Stimulated activated CD4-positive, alpha-beta T cell treated with anti-CD3 and anti-CD28 coated beads, Interleukin-1b, Interleukin-23, amount 100 ng/mL, for 48 hours (primary cell): ENCODE results near the gene ARFGAP1.
"Not testable (repeated sequence)": the region's sequence is repeated elsewhere in the genome, so short reads cannot be mapped to it uniquely, and the experiment has no call there.

Source experiments
- DNase-seq: peaks from one replicate; pipeline ENCODE4 v3.0.0-alpha.2; 2020

ARFGAP1 gene

DNA sequence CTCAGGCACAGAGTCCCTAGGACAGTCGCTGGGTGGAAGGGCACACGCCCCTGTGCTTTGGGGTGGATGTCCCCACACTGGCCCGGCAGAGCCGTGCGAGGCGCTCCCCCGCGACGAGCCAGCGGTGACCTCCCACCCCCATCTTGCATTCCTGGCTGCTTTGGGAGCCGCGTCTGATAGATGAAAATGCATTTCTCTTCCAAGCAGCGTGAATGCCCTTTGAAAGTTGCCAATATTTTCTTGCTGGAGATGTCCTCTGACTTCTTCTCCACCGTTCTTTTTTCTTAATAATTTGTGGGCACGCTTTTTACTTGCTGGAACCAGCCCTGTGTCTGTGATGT, 50.3 kb downstream of the ARFGAP1 start:
- no peak for DNase-seq

DNA sequence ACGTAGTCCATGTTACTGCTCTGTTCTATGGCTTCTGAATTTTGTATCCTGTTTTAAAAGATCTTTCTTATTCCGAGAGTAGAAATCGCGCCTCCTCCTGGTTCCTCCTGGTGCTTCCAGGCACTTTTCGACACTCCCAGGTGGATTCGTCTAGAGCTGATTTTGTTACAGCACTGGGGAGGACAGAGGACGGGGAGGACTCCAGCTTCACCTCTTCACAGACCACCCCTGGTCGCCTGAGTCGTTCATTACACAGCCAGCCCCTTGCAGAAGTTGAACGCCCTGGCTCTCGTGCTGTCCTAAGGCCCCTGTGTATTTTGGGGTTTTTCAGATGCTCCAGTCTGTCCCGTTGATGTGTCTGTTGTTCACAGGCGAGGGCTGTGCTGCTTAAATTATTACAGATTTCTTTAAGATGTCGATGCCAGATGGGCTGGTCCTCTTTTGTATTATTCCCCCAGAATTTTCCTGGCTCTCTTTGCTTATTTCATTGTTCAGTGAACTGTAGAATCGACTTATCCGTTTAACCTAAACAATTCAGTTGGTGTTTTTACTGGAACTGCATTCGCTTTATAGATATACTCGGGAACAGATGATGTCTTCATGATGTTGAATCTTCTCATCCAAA, 50.9 kb downstream of the ARFGAP1 start:
- DNase-seq = no peak

GRCh38 chr20:63325021-63325471, 52.4 kb downstream of the ARFGAP1 start:
- DNase-seq = no peak

DNA sequence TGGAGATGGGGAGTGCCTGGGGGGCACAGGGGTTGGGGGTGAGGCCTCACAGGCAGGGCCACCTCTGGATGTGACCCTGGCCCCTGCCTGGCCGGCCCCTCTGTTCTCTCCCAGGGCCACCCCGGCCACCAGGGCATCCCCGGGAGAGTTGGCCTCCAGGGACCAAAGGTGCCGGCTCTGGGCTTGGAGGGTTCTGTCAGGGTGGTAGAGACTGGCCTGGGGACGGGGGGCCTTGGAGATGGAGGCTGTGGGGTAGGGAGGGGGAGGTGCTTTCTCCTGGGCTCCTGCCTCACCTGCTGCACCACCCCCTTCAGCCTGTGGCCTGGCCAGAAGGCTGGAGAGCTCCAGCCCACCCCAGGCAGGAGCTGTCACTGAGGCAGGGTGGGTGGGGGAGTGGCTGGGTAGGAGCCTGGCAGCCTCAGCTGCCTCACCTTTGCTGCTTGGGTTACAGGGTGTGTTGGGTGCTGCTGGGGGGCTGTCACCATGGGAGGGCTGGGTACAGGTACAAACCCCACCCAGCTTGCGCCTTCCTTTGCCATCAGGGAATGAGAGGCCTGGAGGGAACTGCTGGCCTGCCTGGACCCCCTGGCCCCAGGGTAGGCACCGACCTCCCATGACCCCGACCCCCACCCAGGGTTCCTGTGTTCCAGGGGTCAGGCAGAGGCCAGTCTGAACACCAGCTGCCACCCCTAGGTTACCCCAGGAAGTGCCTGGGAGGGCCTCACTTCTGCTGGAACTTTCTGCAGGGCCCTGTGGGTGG, 53.1 kb downstream of the ARFGAP1 start:
- no peak for DNase-seq

GRCh38 chr20:63326314-63327230, 54.0 kb downstream of the ARFGAP1 start:
- no peak for DNase-seq

DNA sequence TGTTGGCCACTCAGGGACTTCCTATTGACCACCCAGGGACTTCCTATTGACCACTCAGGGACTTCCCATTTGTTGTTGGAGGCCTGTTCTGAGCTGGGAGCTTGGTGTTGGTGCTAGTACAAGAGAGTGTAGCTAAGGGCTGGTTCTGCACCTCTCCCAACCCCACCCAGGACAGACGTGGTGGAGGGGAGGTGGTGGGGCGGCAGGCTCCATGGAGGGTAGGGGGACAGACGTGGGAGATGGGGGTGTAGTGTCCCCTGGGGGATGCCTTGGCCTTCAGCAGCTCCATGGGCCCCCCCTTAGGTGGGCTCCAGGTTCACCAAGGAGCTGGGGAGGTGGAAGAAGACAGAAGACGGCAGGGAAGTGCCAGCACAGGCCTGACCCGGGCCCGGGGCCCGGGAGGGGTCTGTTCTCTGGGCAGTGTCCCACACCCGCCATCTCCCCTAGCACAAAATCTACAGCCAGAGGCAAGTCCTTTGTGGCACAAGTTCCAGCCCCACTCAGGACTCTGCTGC, 54.7 kb downstream of the ARFGAP1 start:
- DNase-seq = no peak

DNA sequence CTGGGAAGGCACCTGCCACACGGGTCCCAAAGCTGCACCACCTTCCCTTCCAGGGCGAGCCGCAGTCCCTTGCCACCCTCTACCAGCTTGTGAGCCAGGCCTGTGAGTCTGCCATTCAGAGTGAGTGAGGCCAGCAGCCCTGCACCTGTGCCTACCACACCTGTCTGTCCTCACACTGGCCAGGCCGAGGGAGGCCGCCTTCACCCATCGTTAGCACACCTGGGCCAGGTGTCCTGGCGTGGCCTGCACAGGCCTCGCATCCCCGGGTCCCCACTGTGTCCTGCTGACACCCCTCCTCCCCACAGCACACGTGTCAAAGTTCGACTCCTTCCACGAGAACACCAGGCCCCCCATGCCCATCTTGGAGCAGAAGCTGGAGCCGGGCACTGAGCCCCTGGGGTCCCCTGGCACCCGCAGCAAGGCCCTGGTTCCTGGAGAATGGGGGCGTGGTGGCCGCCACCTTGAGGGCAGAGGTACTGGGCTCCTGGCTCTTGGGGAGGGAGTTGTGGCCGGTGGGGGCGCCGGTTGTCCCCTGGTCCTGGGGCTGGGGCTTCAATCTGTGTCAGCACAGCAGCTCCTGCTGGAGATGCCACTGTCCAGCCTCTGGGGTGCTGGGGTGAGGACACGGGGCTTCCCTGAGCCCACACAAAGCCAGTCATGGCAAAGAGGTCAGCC, 55.5 kb downstream of the ARFGAP1 start:
- DNase-seq = no peak

DNA sequence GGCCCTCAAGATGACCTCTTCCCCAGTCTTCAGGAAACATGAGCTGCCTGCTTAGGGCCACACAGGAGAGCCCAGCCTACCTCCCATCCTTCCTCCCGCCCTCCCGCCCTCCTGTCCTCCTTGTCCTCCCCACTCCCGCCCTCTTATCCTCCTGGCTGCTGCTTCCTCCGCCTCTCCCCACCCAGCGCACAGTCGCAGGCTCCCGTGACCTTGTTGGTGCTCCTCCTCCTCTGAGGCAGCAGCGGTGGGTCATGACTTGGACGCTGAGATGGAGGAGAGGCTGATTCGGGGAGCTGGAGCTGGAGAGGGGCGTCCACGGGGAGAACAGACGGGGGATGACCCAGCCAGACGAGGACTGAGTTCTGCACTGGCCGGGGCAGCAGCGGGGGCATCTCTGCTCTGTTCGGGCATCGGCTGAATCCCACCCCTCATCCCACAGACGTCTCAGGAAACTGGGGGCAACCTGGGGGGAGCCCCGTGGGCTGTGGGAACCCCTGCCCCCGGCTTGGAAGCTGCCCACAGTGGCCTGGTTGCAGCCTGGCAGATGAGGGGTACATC, 56.2 kb downstream of the ARFGAP1 start:
- DNase-seq = no peak

DNA sequence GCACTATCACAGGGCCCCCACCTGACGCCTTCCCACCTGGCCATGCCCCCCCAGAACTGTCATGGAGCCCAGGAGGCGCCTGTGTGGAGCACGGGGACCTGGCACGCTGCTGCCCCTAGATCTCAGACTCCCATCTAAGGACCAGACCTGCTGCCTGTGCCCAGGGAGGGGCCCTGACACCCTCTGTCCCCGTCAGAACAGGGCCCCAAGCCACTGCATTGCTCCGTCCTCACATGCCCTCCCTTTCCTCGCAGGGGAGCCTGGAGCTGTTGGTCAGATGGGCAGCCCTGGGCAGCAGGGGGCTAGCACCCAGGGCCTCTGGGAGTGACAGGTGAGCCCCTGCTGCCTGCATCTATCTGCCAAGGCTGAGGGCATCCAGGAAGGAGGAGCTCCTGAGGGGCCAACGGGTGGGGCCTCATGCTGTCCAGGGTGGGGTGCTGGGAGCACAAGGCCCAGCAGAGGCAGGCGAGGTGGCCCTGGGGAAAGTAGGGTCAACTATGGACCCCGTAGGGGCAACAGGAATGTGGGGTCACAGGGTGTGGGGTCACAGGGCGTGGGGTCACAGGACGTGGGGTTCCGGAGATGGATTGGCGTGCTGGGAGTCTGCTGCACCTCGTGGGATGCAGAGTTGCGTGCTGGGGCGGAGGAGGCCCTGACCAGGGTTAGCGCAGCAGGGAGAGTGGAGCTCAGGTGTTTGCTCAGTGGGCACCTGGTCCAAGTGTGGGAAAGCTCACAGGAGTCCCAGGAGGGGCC, 56.9 kb downstream of the ARFGAP1 start:
- no peak for DNase-seq

GRCh38 chr20:63330084-63330760, 57.6 kb downstream of the ARFGAP1 start:
- DNase-seq = no peak

GRCh38 chr20:63330940-63331339, 58.3 kb downstream of the ARFGAP1 start:
- no peak for DNase-seq

- DNase-seq = no peak
These were observed 59.3 kb downstream of the ARFGAP1 start for GRCh38 chr20:63331741-63332400.

DNA sequence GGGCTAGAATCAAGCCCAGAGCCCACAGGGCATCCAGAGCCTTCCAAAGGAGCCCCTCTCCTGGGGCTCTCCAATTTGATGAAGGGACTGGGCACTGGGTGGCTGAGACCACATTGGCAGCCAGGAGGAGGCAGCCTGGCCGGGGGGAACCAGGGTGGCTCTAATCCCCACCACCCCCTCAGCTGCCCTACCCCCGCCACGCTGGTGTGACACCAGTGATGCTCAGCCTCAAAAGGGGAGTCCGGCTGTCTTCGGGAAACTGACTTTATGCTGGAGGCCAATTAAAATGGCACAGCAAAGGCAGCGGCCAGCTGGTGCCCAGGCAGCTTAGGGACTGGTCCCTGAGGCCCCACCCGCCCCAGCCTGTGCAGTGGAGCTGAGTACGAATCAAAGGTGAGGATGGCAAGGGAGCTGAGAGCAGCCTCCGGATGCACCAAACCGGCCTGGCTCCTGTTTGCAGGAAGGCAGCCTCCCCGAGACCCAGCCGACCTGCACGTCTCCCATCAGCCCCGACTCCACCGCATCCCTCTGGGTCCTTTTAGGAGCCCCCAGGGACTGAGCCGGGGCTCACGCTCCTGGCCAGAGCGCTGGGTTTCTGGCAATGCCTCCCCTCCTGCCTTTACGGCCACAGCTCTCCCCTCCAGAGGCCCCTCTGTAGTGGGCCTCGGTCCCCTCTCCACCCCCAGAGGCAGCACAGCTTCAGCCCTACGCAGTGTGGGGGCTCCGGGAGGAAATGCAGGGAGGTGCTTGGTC, 60.1 kb downstream of the ARFGAP1 start:
- DNase-seq = no peak

DNA sequence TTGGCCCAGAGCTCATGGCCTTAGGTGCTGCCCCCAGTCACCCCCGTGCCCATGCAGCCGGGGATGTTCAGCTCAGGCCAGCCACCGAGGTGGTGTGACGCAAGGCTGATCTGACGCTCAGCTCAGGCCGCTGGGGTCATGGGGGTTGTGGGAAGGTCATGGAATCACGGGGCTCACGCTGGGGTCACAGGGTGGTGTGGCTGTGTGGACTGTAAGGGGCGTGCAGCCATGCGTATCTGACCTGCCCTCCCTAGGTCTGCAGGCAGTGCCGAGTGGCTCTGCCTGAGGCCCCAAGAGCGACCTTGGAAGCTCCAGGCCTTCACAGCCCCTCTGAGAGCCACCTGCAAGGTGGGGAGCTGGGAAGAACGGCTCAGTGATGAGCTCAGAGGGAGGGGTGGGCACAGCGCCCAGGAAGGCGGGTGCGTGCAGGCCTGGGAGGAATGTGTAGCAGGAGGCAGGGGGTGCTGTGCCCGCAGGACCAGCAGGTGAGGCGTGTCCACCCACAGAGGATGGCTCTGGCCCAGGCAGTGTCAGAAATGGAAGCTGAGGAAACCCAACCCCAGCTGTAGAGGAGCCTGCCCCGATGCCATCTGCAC, 60.7 kb downstream of the ARFGAP1 start:
- no peak for DNase-seq

GRCh38 chr20:63334356-63334755, 61.7 kb downstream of the ARFGAP1 start:
- DNase-seq = no peak

DNA sequence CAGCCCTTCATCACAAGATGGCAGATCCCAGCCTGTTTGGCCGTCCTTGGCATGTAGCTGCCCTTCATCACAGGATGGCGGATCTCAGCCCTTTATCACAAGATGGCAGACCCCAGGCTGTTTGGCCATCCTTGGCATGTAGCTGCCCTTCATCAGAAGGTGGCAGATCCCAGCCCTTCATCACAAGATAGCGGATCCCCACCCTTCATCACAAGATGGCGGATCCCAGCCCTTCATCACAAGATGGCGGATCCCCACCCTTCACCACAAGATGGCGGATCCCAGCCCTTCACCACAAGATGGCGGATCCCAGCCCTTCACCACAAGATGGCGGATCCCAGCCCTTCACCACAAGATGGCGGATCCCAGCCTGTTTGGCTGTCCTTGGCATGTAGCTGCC, 62.4 kb downstream of the ARFGAP1 start:
- DNase-seq = not testable (repeated sequence)

DNA sequence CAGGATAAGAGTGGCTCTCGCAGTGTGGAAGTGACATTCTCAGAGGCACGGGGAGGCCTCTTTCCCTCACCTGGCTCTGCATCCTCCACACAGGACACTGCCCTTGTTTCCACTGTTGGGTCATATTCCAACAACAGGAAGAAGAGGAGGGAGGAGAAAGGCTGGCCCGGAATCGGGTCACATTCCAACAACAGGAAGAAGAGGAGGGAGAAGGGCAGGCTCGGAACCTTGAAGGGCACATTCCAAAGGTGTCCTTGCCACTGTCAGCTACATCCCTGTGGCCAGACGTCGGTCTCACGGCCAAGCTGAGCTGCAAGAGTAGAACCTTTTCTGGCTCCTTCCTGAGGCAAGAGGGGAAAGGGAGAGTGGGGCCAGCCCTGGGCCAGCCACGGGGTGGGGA, 63.1 kb downstream of the ARFGAP1 start:
- DNase-seq = no peak

- no peak for DNase-seq
These were observed 63.7 kb downstream of the ARFGAP1 start for GRCh38 chr20:63336232-63336752.

- DNase-seq = no peak
These were observed 65.3 kb downstream of the ARFGAP1 start for GRCh38 chr20:63337786-63338420.
